VCaP (cell line): ENCODE measurements around the gene LTBP2.

Source experiments
- H3K27ac ChIP-seq: fragments of 450-650 bp; 2 replicates; pipeline ENCODE4 v1.5.1; 2017
- TF ChIP-seq, protein P1 (sequence below): fragments of 450-650 bp; conservative IDR thresholded peaks from 2 replicates; pipeline ENCODE4 v1.5.1; 2017; ENCODE audit warnings: mild to moderate bottlenecking, moderate library complexity

The LTBP2 gene

GRCh38 chr14:74611650-74612349 is at the start of gene LTBP2:
TSS of gene LTBP2 (minus strand) at chr14:74612237. CDS start at chr14:74611944, 293 bp downstream.
- TF ChIP-seq, protein P1, sequence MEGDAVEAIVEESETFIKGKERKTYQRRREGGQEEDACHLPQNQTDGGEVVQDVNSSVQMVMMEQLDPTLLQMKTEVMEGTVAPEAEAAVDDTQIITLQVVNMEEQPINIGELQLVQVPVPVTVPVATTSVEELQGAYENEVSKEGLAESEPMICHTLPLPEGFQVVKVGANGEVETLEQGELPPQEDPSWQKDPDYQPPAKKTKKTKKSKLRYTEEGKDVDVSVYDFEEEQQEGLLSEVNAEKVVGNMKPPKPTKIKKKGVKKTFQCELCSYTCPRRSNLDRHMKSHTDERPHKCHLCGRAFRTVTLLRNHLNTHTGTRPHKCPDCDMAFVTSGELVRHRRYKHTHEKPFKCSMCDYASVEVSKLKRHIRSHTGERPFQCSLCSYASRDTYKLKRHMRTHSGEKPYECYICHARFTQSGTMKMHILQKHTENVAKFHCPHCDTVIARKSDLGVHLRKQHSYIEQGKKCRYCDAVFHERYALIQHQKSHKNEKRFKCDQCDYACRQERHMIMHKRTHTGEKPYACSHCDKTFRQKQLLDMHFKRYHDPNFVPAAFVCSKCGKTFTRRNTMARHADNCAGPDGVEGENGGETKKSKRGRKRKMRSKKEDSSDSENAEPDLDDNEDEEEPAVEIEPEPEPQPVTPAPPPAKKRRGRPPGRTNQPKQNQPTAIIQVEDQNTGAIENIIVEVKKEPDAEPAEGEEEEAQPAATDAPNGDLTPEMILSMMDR: no peak
- peak within 1 kb of the TSS; percentile 26; the same call in 1 of the 2 replicates for H3K27ac ChIP-seq

GRCh38 chr14:74660863-74661262 is 48.8 kb upstream of the LTBP2 start:
- TF ChIP-seq, protein P1: no peak
- H3K27ac ChIP-seq: no peak overlapping the region

- TF ChIP-seq, protein P1: no peak
Measured at GRCh38 chr14:74660167-74660566, 48.1 kb upstream of the LTBP2 start.

GRCh38 chr14:74658535-74659131 is 46.6 kb upstream of the LTBP2 start:
- no peak overlapping the region for H3K27ac ChIP-seq
- TF ChIP-seq, protein P1: no peak

More at GRCh38 chr14:74660167-74660566, 48.1 kb upstream of the LTBP2 start:
- H3K27ac ChIP-seq: no peak overlapping the region

- TF ChIP-seq, protein P1: no peak
- H3K27ac ChIP-seq: no peak overlapping the region
Measured at GRCh38 chr14:74656964-74657363, 44.9 kb upstream of the LTBP2 start.

DNA sequence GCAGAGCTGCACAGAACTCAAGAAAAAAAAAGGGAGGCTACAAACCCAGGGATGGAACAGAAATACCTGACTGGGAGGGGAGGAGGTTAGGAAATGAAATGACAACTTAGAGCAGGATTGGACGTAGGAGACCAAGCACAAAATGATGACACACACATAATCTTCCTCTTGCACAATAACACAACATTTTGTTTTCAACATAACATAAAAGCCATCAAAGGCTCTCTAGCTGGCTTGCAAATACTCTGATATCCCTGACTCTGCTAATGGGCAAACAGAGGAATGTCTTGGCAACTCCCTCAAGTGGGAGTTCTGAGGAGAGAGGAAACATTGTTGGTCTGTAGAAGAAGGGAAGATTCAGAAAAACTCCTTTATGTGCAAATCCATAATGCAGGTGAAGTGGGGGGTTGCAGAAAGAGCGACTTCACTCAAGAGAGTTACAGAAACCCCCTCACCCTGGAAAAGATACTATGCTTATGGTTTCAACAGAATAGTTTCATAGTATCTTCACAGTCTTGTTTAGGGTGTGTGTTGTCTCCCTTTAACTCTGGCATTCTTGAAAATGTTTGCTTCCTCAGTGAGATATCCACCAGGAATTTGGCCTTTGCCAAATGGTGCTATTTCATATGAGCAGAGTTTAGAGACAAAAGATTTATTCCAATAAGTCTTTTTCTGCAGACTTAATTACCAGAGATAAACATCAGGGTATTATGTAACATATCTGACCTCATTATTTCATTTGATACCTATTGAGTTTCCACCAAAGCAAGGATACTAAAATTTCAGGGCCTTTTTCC is 43.8 kb upstream of the LTBP2 start:
- TF ChIP-seq, protein P1: no peak

GRCh38 chr14:74654931-74655330 is 42.9 kb upstream of the LTBP2 start:
- TF ChIP-seq, protein P1: no peak
- H3K27ac ChIP-seq: no peak overlapping the region

More for the DNA sequence above, 43.8 kb upstream of the LTBP2 start:
- H3K27ac ChIP-seq: no peak overlapping the region
